ENCODE measurements around the gene SERPINH1.

The SERPINH1 gene

GRCh38 chr11:75542088-75542438, 20.0 kb upstream of the SERPINH1 start:
- H3K9ac ChIP-seq (ENCODE audit: low read length): no peak overlapping the region
- H4K20me1 ChIP-seq (ENCODE audit: insufficient read depth, low read length): no peaks in the 10 kb centered on the region
- TF ChIP-seq EZH2phosphoT487 (IDR thresholded peaks at IDR 0.05; ENCODE audit: low read length): no peak
- TF ChIP-seq EZH2 (optimal IDR thresholded peaks at IDR 0.05; ENCODE audit: low read depth, low read length): no peak
- no peak for TF ChIP-seq CTCF (IDR thresholded peaks at IDR 0.05; ENCODE audit: low read length)

DNA sequence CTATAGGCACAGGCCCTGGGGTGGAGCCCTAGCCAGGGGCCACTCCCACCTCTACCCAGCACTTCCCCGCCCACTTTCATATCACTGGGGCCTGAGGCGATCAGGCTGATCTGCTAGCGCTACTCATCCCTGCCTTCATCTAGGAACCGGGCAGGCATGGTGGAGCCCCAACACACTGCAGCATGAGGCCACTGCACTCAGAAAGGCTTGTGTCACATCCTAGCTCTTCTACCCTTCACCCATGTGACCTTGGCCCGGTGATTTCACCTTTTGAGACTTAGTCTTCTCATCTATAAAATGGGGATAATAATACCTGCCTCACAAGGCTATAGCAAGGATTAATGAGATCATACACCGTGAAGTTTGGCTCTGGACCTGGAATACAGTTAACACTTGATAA, 18.2 kb upstream of the SERPINH1 start:
- no peak for TF ChIP-seq CTCF (IDR thresholded peaks at IDR 0.05; ENCODE audit: low read length)
- TF ChIP-seq EZH2 (optimal IDR thresholded peaks at IDR 0.05; ENCODE audit: low read depth, low read length): no peak
- no peak for TF ChIP-seq EZH2phosphoT487 (IDR thresholded peaks at IDR 0.05; ENCODE audit: low read length)
- no peak overlapping the region for H3K4me2 ChIP-seq (ENCODE audit: low read depth, low read length)

More at GRCh38 chr11:75542088-75542438, 20.0 kb upstream of the SERPINH1 start:
- no peaks in the 10 kb centered on the region for H3K36me3 ChIP-seq (replicated peaks; ENCODE audit: insufficient read depth, low read length)
- no peaks in the 10 kb centered on the region for H3K4me1 ChIP-seq (ENCODE audit: low read length)
- no peak overlapping the region for H3K4me2 ChIP-seq (ENCODE audit: low read depth, low read length)
- H3K4me3 ChIP-seq (ENCODE audit: low read length): no peak overlapping the region
- H3K79me2 ChIP-seq (ENCODE audit: low read length): no peaks in the 10 kb centered on the region
- H3K9me2 ChIP-seq (replicated peaks; ENCODE audit: insufficient read depth, low read length): no peaks in the 10 kb centered on the region
- no peaks in the 10 kb centered on the region for H3K9me3 ChIP-seq (replicated peaks; ENCODE audit: insufficient read depth, low read length)
- no peak overlapping the region for H2AFZ ChIP-seq (ENCODE audit: low read length)
- DNase-seq: no peak
- no peak overlapping the region for H3K27ac ChIP-seq (ENCODE audit: low read length)
- H3K27me3 ChIP-seq (replicated peaks; ENCODE audit: insufficient read depth, low read length): peaks cover 6% of the 10 kb centered on the region; the same call in 1 of the 2 replicates
- no peaks in the 10 kb centered on the region for H3F3A ChIP-seq (ENCODE audit: insufficient read depth, low read length)

GRCh38 chr11:75547177-75547576, 14.9 kb upstream of the SERPINH1 start:
- TF ChIP-seq EZH2phosphoT487 (IDR thresholded peaks at IDR 0.05; ENCODE audit: low read length): no peak
- TF ChIP-seq CTCF (IDR thresholded peaks at IDR 0.05; ENCODE audit: low read length): no peak
- TF ChIP-seq EZH2 (optimal IDR thresholded peaks at IDR 0.05; ENCODE audit: low read depth, low read length): no peak
- H3K4me2 ChIP-seq (ENCODE audit: low read depth, low read length): no peak overlapping the region
- no peak overlapping the region for H2AFZ ChIP-seq (ENCODE audit: low read length)
- no peaks in the 10 kb centered on the region for H3K9me2 ChIP-seq (replicated peaks; ENCODE audit: insufficient read depth, low read length)
- H3K9ac ChIP-seq (ENCODE audit: low read length): no peak overlapping the region
- no peaks in the 10 kb centered on the region for H3F3A ChIP-seq (ENCODE audit: insufficient read depth, low read length)
- no peak for DNase-seq
- H3K4me3 ChIP-seq (ENCODE audit: low read length): no peak overlapping the region
- peaks cover 10% of the 10 kb centered on the region; the same call in 1 of the 2 replicates for H3K27me3 ChIP-seq (replicated peaks; ENCODE audit: insufficient read depth, low read length)
- H3K27ac ChIP-seq (ENCODE audit: low read length): no peak overlapping the region
- H4K20me1 ChIP-seq (ENCODE audit: insufficient read depth, low read length): no peaks in the 10 kb centered on the region
- no peaks in the 10 kb centered on the region for H3K4me1 ChIP-seq (ENCODE audit: low read length)
- no peaks in the 10 kb centered on the region for H3K79me2 ChIP-seq (ENCODE audit: low read length)
- no peaks in the 10 kb centered on the region for H3K9me3 ChIP-seq (replicated peaks; ENCODE audit: insufficient read depth, low read length)
- no peaks in the 10 kb centered on the region for H3K36me3 ChIP-seq (replicated peaks; ENCODE audit: insufficient read depth, low read length)

More for the DNA sequence above, 18.2 kb upstream of the SERPINH1 start:
- Histone ChIP-seq H4K20me1 (ENCODE audit: insufficient read depth, low read length) (no peaks in the 10 kb centered on the region), H3F3A (ENCODE audit: insufficient read depth, low read length) (no peaks in the 10 kb centered on the region), H2AFZ (ENCODE audit: low read length) (no peak overlapping the region), H3K4me1 (ENCODE audit: low read length) (no peaks in the 10 kb centered on the region), H3K9me2 (replicated peaks; ENCODE audit: insufficient read depth, low read length) (no peaks in the 10 kb centered on the region), H3K36me3 (replicated peaks; ENCODE audit: insufficient read depth, low read length) (no peaks in the 10 kb centered on the region), H3K27me3 (replicated peaks; ENCODE audit: insufficient read depth, low read length) (peaks cover 9% of the 10 kb centered on the region; the same call in 1 of the 2 replicates), H3K9ac (ENCODE audit: low read length) (no peak overlapping the region), H3K27ac (ENCODE audit: low read length) (no peak overlapping the region), H3K4me3 (ENCODE audit: low read length) (no peak overlapping the region), H3K79me2 (ENCODE audit: low read length) (no peaks in the 10 kb centered on the region), H3K9me3 (replicated peaks; ENCODE audit: insufficient read depth, low read length) (no peaks in the 10 kb centered on the region)
- DNase-seq: no peak

All from MM.1S (cell line).